Kidney (tissue), 14 donors: ENCODE results near the gene SEMA3A. TPM values are rescaled to one million over a fixed set of nuclear protein-coding genes. Genes with fewer than 3 reads are reported as not detected.

Source experiments
- DNase-seq, 5 donors: peaks; one replicate each; pipeline ENCODE4 v3.0.0-alpha.2; 2013 to 2020
- FAIRE-seq: peaks from 2 replicates; lab custom pipeline; 2012; peaks lifted over from hg19 to GRCh38; lab: Jason Lieb, UNC
- H3K27ac ChIP-seq, 2 donors: one replicate each; pipeline ENCODE4 v1.7.0; 2013; ENCODE audit warnings: low read depth in 2 of 2, low read length in 2 of 2, inconsistent platforms in 1 of 2
- H3K27me3 ChIP-seq: one replicate; pipeline ENCODE4 v1.7.1; 2013; ENCODE audit warnings: low read length, inconsistent platforms; ENCODE audit not compliant: control insufficient read depth, insufficient read depth
- H3K36me3 ChIP-seq, 3 donors: one replicate each; pipeline versions ENCODE4 v1.7.0 to v1.7.1; 2013; ENCODE audit warnings: low read length in 3 of 3, control low read depth in 1 of 3, inconsistent platforms in 1 of 3; ENCODE audit not compliant: insufficient read depth in 3 of 3, control insufficient read depth in 2 of 3
- H3K4me1 ChIP-seq, 3 donors: one replicate each; pipeline versions ENCODE4 v1.7.0 to v1.7.1; 2013; ENCODE audit warnings: low read length in 3 of 3, inconsistent platforms in 1 of 3, low read depth in 1 of 3; ENCODE audit not compliant: control insufficient read depth in 2 of 3, insufficient read depth in 2 of 3
- H3K4me3 ChIP-seq, 3 donors: one replicate each; pipeline versions ENCODE4 v1.7.0 to v1.8.1; 2013; ENCODE audit warnings: low read length in 3 of 3, control low read depth in 1 of 3, inconsistent platforms in 1 of 3
- H3K9ac ChIP-seq, 3 donors: one replicate each; pipeline versions ENCODE4 v1.7.0 to v1.7.1; 2013; ENCODE audit warnings: low read length in 3 of 3, control low read depth in 1 of 3, inconsistent platforms in 1 of 3
- H3K9me3 ChIP-seq, 3 donors: one replicate each; pipeline versions ENCODE4 v1.7.0 to v1.7.1; 2013; ENCODE audit warnings: low read length in 3 of 3, control low read depth in 1 of 3, inconsistent platforms in 1 of 3; ENCODE audit not compliant: control insufficient read depth in 2 of 3, insufficient read depth in 1 of 3
- intact Hi-C: fragments of 100-400 bp; cut with DNase I; formaldehyde crosslinking; loops from one replicate; pipeline ENCODE4 v1.11.1; 2022
- polyA plus RNA-seq: library from polyadenylated mRNA; stranded (reverse); fragments of 350-450 nt; fragmentation: Illumina TruSeq; extraction: RNeasy Lipid Tissue Mini Kit (QIAGEN cat#74804); gene quantifications from one replicate; pipeline ENCODE4 v1.2.3, GENCODE V29; 2014; ENCODE audit warnings: low read depth, low replicate concordance; ENCODE audit not compliant: insufficient read depth
- total RNA-seq: library from RNA; stranded (reverse); fragmentation: NEBNext Ultra II Directional; extraction: Animal tissue kit (Norgen Biotek cat#: 25700); gene quantifications from one replicate; pipeline ENCODE4 v1.2.1, GENCODE V29; 2021
- TF ChIP-seq, protein P1 (sequence below): IDR thresholded peaks from 3 replicates; pipeline ENCODE4 v1.5.1; 2012; ENCODE audit warnings: mild to moderate bottlenecking, moderate library complexity, borderline replicate concordance; ENCODE audit not compliant: insufficient read depth; ENCODE audit errors: extremely low read depth
- donor health status: control.
- donor health status: control.
- donor health status: control.
- donor health status: control.
- donor health status: control.
- donor health status: DM: yes; HTN: yes; CAD: no.
- donor health status: Normal renal cell carcinoma (clear cell type).

The SEMA3A gene
- total and polyA plus RNA-seq, 2 donors from 2014 or later = 0.34 to 10.7 TPM

- Histone ChIP-seq H3K9me3 (no peaks in the 10 kb centered on the region), H3K4me3 (no peak overlapping the region), H3K4me1 (peaks cover 0 to 5% (median 0%) of the 10 kb centered on the region in 3 donors), H3K27me3 (no peaks in the 10 kb centered on the region), H3K9ac (no peak overlapping the region), H3K27ac (no peak overlapping the region), H3K36me3 (no peaks in the 10 kb centered on the region)
- peak in 2 of 5 donors; percentile 86 to 89 for DNase-seq
- intact Hi-C loops = no loop called here
- no peak for FAIRE-seq
- TF ChIP-seq, protein P1, sequence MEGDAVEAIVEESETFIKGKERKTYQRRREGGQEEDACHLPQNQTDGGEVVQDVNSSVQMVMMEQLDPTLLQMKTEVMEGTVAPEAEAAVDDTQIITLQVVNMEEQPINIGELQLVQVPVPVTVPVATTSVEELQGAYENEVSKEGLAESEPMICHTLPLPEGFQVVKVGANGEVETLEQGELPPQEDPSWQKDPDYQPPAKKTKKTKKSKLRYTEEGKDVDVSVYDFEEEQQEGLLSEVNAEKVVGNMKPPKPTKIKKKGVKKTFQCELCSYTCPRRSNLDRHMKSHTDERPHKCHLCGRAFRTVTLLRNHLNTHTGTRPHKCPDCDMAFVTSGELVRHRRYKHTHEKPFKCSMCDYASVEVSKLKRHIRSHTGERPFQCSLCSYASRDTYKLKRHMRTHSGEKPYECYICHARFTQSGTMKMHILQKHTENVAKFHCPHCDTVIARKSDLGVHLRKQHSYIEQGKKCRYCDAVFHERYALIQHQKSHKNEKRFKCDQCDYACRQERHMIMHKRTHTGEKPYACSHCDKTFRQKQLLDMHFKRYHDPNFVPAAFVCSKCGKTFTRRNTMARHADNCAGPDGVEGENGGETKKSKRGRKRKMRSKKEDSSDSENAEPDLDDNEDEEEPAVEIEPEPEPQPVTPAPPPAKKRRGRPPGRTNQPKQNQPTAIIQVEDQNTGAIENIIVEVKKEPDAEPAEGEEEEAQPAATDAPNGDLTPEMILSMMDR = no peak
Observed at GRCh38 chr7:84085147-84085546, 109.4 kb downstream of the SEMA3A start.

DNA sequence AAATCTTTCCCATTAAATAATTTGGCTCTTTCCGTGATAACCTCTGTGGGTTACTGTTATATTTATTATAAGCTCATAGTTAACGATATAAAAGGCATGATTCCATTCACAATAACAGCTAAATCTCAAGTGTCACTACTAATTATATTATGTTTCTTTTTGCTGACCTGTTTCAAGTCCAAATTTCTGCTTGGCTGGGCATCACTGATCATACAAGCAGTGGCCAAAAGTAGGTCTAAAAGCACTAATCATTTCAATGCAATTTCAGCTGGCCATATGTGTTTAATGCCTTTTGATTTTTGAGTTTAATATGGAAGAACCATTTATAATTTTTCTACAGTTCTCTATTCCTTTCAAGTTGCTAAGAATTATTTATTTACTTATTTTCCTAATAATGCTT lies 110.7 kb downstream of the SEMA3A start:
- H3K9me3 ChIP-seq = no peaks in the 10 kb centered on the region
- H3K27ac ChIP-seq = no peak overlapping the region
- no peak overlapping the region for H3K4me3 ChIP-seq
- no peak for FAIRE-seq
- intact Hi-C loops = no loop called here
- no peaks in the 10 kb centered on the region for H3K27me3 ChIP-seq
- no peak overlapping the region for H3K9ac ChIP-seq
- TF ChIP-seq, protein P1 = no peak
- peaks cover 0 to 5% (median 0%) of the 10 kb centered on the region in 3 donors for H3K4me1 ChIP-seq
- peak in 2 of 5 donors; percentile 29 to 43 for DNase-seq
- H3K36me3 ChIP-seq = no peaks in the 10 kb centered on the region

GRCh38 chr7:84081973-84082522 lies 112.5 kb downstream of the SEMA3A start:
- DNase-seq = no peak
- Histone ChIP-seq H3K9ac (no peak overlapping the region), H3K27ac (no peak overlapping the region), H3K9me3 (no peaks in the 10 kb centered on the region), H3K4me3 (no peak overlapping the region), H3K27me3 (no peaks in the 10 kb centered on the region), H3K36me3 (no peaks in the 10 kb centered on the region), H3K4me1 (peaks cover 0 to 5% (median 0%) of the 10 kb centered on the region in 3 donors)
- TF ChIP-seq, protein P1 = no peak
- no peak for FAIRE-seq
- intact Hi-C loops = no loop called here

- DNase-seq = no peak
- H3K4me1 ChIP-seq = no peaks in the 10 kb centered on the region
- intact Hi-C loops = no loop called here
- H3K27ac ChIP-seq = no peak overlapping the region
- no peaks in the 10 kb centered on the region for H3K9me3 ChIP-seq
- H3K27me3 ChIP-seq = no peaks in the 10 kb centered on the region
- no peak overlapping the region for H3K9ac ChIP-seq
- TF ChIP-seq, protein P1 = no peak
- H3K4me3 ChIP-seq = no peak overlapping the region
- FAIRE-seq = no peak
- H3K36me3 ChIP-seq = no peaks in the 10 kb centered on the region
Observed at GRCh38 chr7:84077336-84077735, 117.3 kb downstream of the SEMA3A start.
